ENCODE results near the gene DNLZ. TPM values are rescaled to one million over a fixed set of nuclear protein-coding genes. Genes with fewer than 3 reads are reported as not detected.

The DNLZ gene
- polyA plus RNA-seq, 2 of the 4 experiments (the other 2 are of a cell fraction): 8.0 to 19.9 TPM

GRCh38 chr9:136372561-136373299 lies 9.2 kb upstream of the DNLZ start (continued):
- TF ChIP-seq REST (IDR thresholded peaks at IDR 0.05): no peak

- peaks cover 12% of the 10 kb centered on the region for H3K4me1 ChIP-seq
- no peak for DNase-seq (ENCODE audit: low read depth in 1 of 2, low spot score in 1 of 2)
- ChIA-PET POLR2A (interaction anchor here (0.6 to 2.3 kb wide), 2 partner anchors 8 to 9 kb away, joined by 4 to 17 read pairs; partner anchors contain the start of gene DNLZ), CTCF (interaction anchor here (0.6 to 2.3 kb wide), 8 partner anchors 9 to 108 kb away, joined by 3 to 18 read pairs (median 4); partner anchors contain the start of gene DNLZ)
- H3K27ac ChIP-seq: peak overlapping the region; percentile 54 to 76; a peak in 3 of 6 replicates
- no peak overlapping the region for H3K4me3 ChIP-seq
- no peak for FAIRE-seq
- no peaks in the 10 kb centered on the region for H3K9me3 ChIP-seq
- no peak for ATAC-seq
- peak overlapping the region; percentile 39; the same call in 1 of the 3 replicates for H3K4me2 ChIP-seq
- TF ChIP-seq MAX (IDR thresholded peaks at IDR 0.05) (no peak), JUN (IDR thresholded peaks at IDR 0.05) (0 out of 5 replicates have a peak, but pooled peaks of 1 of the 2 experiments have one; percentile 10)
- 94% methylated on average over 8 of the region's 21 CpGs for WGBS (ENCODE audit: missing lambda C conversion rate)
Observed at GRCh38 chr9:136372006-136372405, 8.5 kb upstream of the DNLZ start.

GRCh38 chr9:136371533-136371880 lies 8.0 kb upstream of the DNLZ start:
- FAIRE-seq: no peak
- TF ChIP-seq HDAC2 (IDR thresholded peaks at IDR 0.05): no peak
- no peak for TF ChIP-seq HEYL (CRISPR knock-in tag; IDR thresholded peaks at IDR 0.05)
- POLR2A ChIA-PET: interaction anchor here (0.6 to 2.3 kb wide), 2 partner anchors 8 kb away, joined by 4 to 17 read pairs; partner anchors contain the start of gene DNLZ

GRCh38 chr9:136370687-136371532 lies 7.4 kb upstream of the DNLZ start:
- FAIRE-seq: no peak
- WGBS (ENCODE audit: missing lambda C conversion rate): 91% methylated on average over 39 of the region's 54 CpGs
- no peak overlapping the region for H3K4me3 ChIP-seq
- no peaks in the 10 kb centered on the region for H3K9me3 ChIP-seq
- H3K4me1 ChIP-seq: peaks cover 12% of the 10 kb centered on the region
- ChIA-PET POLR2A (interaction anchor here (2.3 kb wide), 1 partner anchor 8 kb away, joined by 17 read pairs; the partner anchor contains the start of gene DNLZ), CTCF (interaction anchor here (0.5 to 2.3 kb wide), 6 partner anchors 8 to 231 kb away, joined by 3 to 18 read pairs (median 4); partner anchors contain the start of genes DNLZ and SNAPC4)
- ATAC-seq: no peak
- H3K4me2 ChIP-seq: no peak overlapping the region
- DNase-seq (ENCODE audit: low read depth in 1 of 2, low spot score in 1 of 2): no peak
- no peak overlapping the region for H3K27ac ChIP-seq
- TF ChIP-seq MAFK (IDR thresholded peaks at IDR 0.05; ENCODE audit: partially characterized antibody) (no peak), CHD2 (IDR thresholded peaks at IDR 0.05; ENCODE audit: low read length, partially characterized antibody) (no peak), USF2 (IDR thresholded peaks at IDR 0.05) (no peak), ELK1 (IDR thresholded peaks at IDR 0.05; ENCODE audit: low read depth, low read length) (no peak), HES2 (IDR thresholded peaks at IDR 0.05) (no peak), FOSL2 (IDR thresholded peaks at IDR 0.05) (no peak), FOSL2 (CRISPR knock-in tag; IDR thresholded peaks at IDR 0.05) (no peak), CEBPB (IDR thresholded peaks at IDR 0.05) (no peak), HOXB5 (CRISPR knock-in tag; IDR thresholded peaks at IDR 0.05) (no peak), POLR2A (IDR thresholded peaks at IDR 0.05; ENCODE audit: low read length) (no peak), REST (IDR thresholded peaks at IDR 0.05) (no peak), JUNB (IDR thresholded peaks at IDR 0.05) (no peak), POLR2AphosphoS2 (conservative IDR thresholded peaks at IDR 0.05; ENCODE audit: low read length) (no peak), BHLHE40 (IDR thresholded peaks at IDR 0.05; ENCODE audit: low read depth, low read length) (no peak)

More at GRCh38 chr9:136371533-136371880, 8.0 kb upstream of the DNLZ start:
- CTCF ChIA-PET: interaction anchor here (0.6 to 2.3 kb wide), 6 partner anchors 8 to 109 kb away, joined by 3 to 18 read pairs (median 4); partner anchors contain the start of gene DNLZ
- H3K9me3 ChIP-seq: no peaks in the 10 kb centered on the region
- no peak overlapping the region for H3K27ac ChIP-seq
- no peak overlapping the region for H3K4me3 ChIP-seq
- 100% methylated on average over 1 of the region's 13 CpGs for WGBS (ENCODE audit: missing lambda C conversion rate)
- DNase-seq (ENCODE audit: low read depth in 1 of 2, low spot score in 1 of 2) (no peak), ATAC-seq (no peak)
- H3K4me1 ChIP-seq: peaks cover 12% of the 10 kb centered on the region
- H3K4me2 ChIP-seq: no peak overlapping the region

Data from A549 (cell line).